Left ventricle myocardium inferior (tissue), 1 donor: Measurements from ENCODE around the gene TEX13B. TPM values are rescaled to one million over a fixed set of nuclear protein-coding genes. Genes with fewer than 3 reads are reported as not detected.
"Not testable (repeated sequence)": the region's sequence is repeated elsewhere in the genome, so short reads cannot be mapped to it uniquely, and the experiment has no call there.

Experiments used
- DNase-seq: peaks from one replicate; pipeline ENCODE4 v3.0.0-alpha.2; 2020
- H3K27ac ChIP-seq: fragments of 200-600 bp; replicated peaks from 2 replicates; pipeline ENCODE4 v1.8.0; 2021
- H3K27me3 ChIP-seq: fragments of 200-600 bp; 2 replicates; pipeline ENCODE4 v1.8.0; 2021; ENCODE audit warnings: low read depth
- H3K36me3 ChIP-seq: fragments of 200-600 bp; 2 replicates; pipeline ENCODE4 v1.8.0; 2021
- H3K4me1 ChIP-seq: fragments of 200-600 bp; 2 replicates; pipeline ENCODE4 v1.8.0; 2021
- H3K4me3 ChIP-seq: fragments of 200-600 bp; 2 replicates; pipeline ENCODE4 v1.8.0; 2021; ENCODE audit warnings: mild to moderate bottlenecking, moderate library complexity
- H3K9me3 ChIP-seq: fragments of 200-600 bp; replicated peaks from 2 replicates; pipeline ENCODE4 v1.8.0; 2021
- CTCF ChIP-seq: fragments of 200-600 bp; IDR thresholded peaks from 2 replicates; pipeline ENCODE4 v1.8.0; 2021; ENCODE audit warnings: antibody characterized with exemption, mild to moderate bottlenecking, borderline replicate concordance
- intact Hi-C: fragments of 100-400 bp; cut with micrococcal nuclease; formaldehyde crosslinking; loops from one replicate; pipeline ENCODE4 v1.11.0; 2022
- total RNA-seq: library from RNA; stranded (reverse); fragmentation: NEBNext Ultra II Directional; extraction: Animal tissue kit (Norgen Biotek cat#: 25700); gene quantifications from one replicate; pipeline ENCODE4 v1.2.1, GENCODE V29; 2021
- donor health status: DM: no; HTN: yes; CAD: no; lungs with severe emphysema.

TEX13B gene
- total RNA-seq, 1 donor from 2014 or later: not detected

- H3K9me3 ChIP-seq: no peaks in the 10 kb centered on the region
- no peak for TF ChIP-seq CTCF
- no peaks in the 10 kb centered on the region for H3K36me3 ChIP-seq
- H3K27me3 ChIP-seq: no peaks in the 10 kb centered on the region
- no peaks in the 10 kb centered on the region for H3K4me1 ChIP-seq
- H3K27ac ChIP-seq: no peak overlapping the region
- intact Hi-C loops: no loop called here
- no peak overlapping the region for H3K4me3 ChIP-seq
- no peak for DNase-seq
These were observed 4.1 kb downstream of the TEX13B start for GRCh38 chrX:107978071-107978470.

GRCh38 chrX:107971636-107972035, 10.5 kb downstream of the TEX13B start:
- DNase-seq: no peak
- no peaks in the 10 kb centered on the region for H3K9me3 ChIP-seq
- intact Hi-C loops: no loop called here
- no peak for TF ChIP-seq CTCF
- no peak overlapping the region for H3K27ac ChIP-seq
- no peak overlapping the region for H3K4me3 ChIP-seq
- H3K36me3 ChIP-seq: no peaks in the 10 kb centered on the region
- no peaks in the 10 kb centered on the region for H3K27me3 ChIP-seq
- no peaks in the 10 kb centered on the region for H3K4me1 ChIP-seq

- DNase-seq: no peak
- Histone ChIP-seq H3K27me3 (no peaks in the 10 kb centered on the region), H3K4me1 (no peaks in the 10 kb centered on the region), H3K36me3 (no peaks in the 10 kb centered on the region), H3K27ac (no peak overlapping the region), H3K4me3 (no peak overlapping the region), H3K9me3 (no peaks in the 10 kb centered on the region)
- no peak for TF ChIP-seq CTCF
- intact Hi-C loops: no loop called here
These were observed 12.1 kb downstream of the TEX13B start for GRCh38 chrX:107970073-107970472.

- no peaks in the 10 kb centered on the region for H3K9me3 ChIP-seq
- H3K36me3 ChIP-seq: no peaks in the 10 kb centered on the region
- H3K27me3 ChIP-seq: no peaks in the 10 kb centered on the region
- H3K4me1 ChIP-seq: no peaks in the 10 kb centered on the region
- H3K4me3 ChIP-seq: no peak overlapping the region
- no peak for TF ChIP-seq CTCF
- intact Hi-C loops: no loop called here
- DNase-seq: no peak
- H3K27ac ChIP-seq: no peak overlapping the region
These were observed 13.5 kb downstream of the TEX13B start for GRCh38 chrX:107968623-107969022.

- H3K27ac ChIP-seq, H3K4me1 ChIP-seq, intact Hi-C loops, H3K27me3 ChIP-seq, H3K9me3 ChIP-seq, H3K36me3 ChIP-seq, H3K4me3 ChIP-seq, DNase-seq: not testable (repeated sequence)
These were observed 26.8 kb downstream of the TEX13B start for GRCh38 chrX:107955337-107955736.

GRCh38 chrX:107940095-107940494, 42.1 kb downstream of the TEX13B start:
- Histone ChIP-seq H3K9me3 (no peaks in the 10 kb centered on the region), H3K27ac (no peak overlapping the region), H3K4me3 (no peak overlapping the region), H3K27me3 (peaks cover 12% of the 10 kb centered on the region), H3K36me3 (no peaks in the 10 kb centered on the region), H3K4me1 (peaks cover 8% of the 10 kb centered on the region)
- intact Hi-C loops: no loop called here
- no peak for DNase-seq
- no peak for TF ChIP-seq CTCF
